ENCODE data around the gene UPP1. TPM values are rescaled to one million over a fixed set of nuclear protein-coding genes. Genes with fewer than 3 reads are reported as not detected.

UPP1 gene
- total and polyA plus RNA-seq, 2 of the 4 experiments (the other 2 are of a cell fraction): 3.9 to 14.5 TPM

GRCh38 chr7:48067475-48067874, 21.6 kb upstream of the UPP1 start:
- Histone ChIP-seq H4K20me1 (ENCODE audit: insufficient read depth, low read length) (no peaks in the 10 kb centered on the region), H3K36me3 (ENCODE audit: control insufficient read depth, insufficient read depth, low read length) (no peaks in the 10 kb centered on the region), H3K4me2 (ENCODE audit: low read depth, low read length) (no peak overlapping the region), H2BK120ac (ENCODE audit: low read depth, low read length) (no peak overlapping the region), H2AK9ac (replicated peaks; ENCODE audit: low read depth, low read length, poor library complexity) (no peak overlapping the region), H3K9ac (ENCODE audit: low read depth, low read length) (no peak overlapping the region), H3K27me3 (ENCODE audit: control insufficient read depth, insufficient read depth, low read length) (no peaks in the 10 kb centered on the region; the same call in 1 of the 2 replicates), H3K18ac (ENCODE audit: low read depth, low read length) (no peak overlapping the region), H2BK20ac (ENCODE audit: low read depth, low read length) (no peak overlapping the region), H3K4me3 (ENCODE audit: insufficient read depth, low read depth, low read length) (no peak overlapping the region), H3K4me1 (ENCODE audit: control insufficient read depth, insufficient read depth, low read length) (no peaks in the 10 kb centered on the region), H2BK5ac (ENCODE audit: low read depth, low read length, poor library complexity, severe bottlenecking) (no peak overlapping the region), H2BK15ac (ENCODE audit: low read depth, low read length) (no peak overlapping the region), H3K9me1 (ENCODE audit: insufficient read depth, low read length) (no peaks in the 10 kb centered on the region), H3K56ac (ENCODE audit: extremely low read depth, insufficient read depth, low read length) (no peak overlapping the region), H4K8ac (ENCODE audit: low read depth in 2 of 2, low read length in 2 of 2) (no peak overlapping the region), H3K4ac (ENCODE audit: low read depth, low read length) (no peak overlapping the region), H3K79me1 (ENCODE audit: low read depth in 1 of 2, low read length in 2 of 2) (no peaks in the 10 kb centered on the region), H4K91ac (ENCODE audit: insufficient read depth, low read depth, low read length) (no peak overlapping the region), H3K23ac (ENCODE audit: low read depth, low read length) (no peak overlapping the region), H3K14ac (replicated peaks; ENCODE audit: low read depth, low read length) (no peak overlapping the region), H3K9me3 (ENCODE audit: control insufficient read depth, insufficient read depth, low read length) (no peaks in the 10 kb centered on the region), H3K27ac (ENCODE audit: insufficient read depth, low read length) (no peak overlapping the region), H4K5ac (ENCODE audit: low read depth, low read length) (no peak overlapping the region), H2AFZ (replicated peaks; ENCODE audit: low read length, poor library complexity) (no peak overlapping the region), H2AK5ac (ENCODE audit: low read depth, low read length) (no peak overlapping the region)
- DNase-seq (no peak), ATAC-seq (ENCODE audit: low read depth) (no peak)
- in situ Hi-C loops (cut with MboI; ENCODE audit: low sequenced_read_pairs) (no loop called here), dilution Hi-C loops (cut with HindIII; ENCODE audit: low sequenced_read_pairs, unreplicated experiment) (no loop called here), intact Hi-C loops (cut with micrococcal nuclease) (no loop called here)
- POLR2A ChIA-PET (ENCODE audit: unreplicated experiment): no interaction called here
- no CpG with 5 or more reads among the region's 2 CpGs for WGBS, 2 experiments (ENCODE audit: extremely low coverage in 2 of 2, insufficient read length in 1 of 2)
- TF ChIP-seq FOS (IDR thresholded peaks at IDR 0.05; ENCODE audit: low read depth, low read length) (no peak), CTCF (conservative IDR thresholded peaks at IDR 0.05; ENCODE audit: low read depth, low read length) (no peak), SMC3 (IDR thresholded peaks at IDR 0.05; ENCODE audit: low read depth, low read length) (no peak), RCOR1 (IDR thresholded peaks at IDR 0.05; ENCODE audit: insufficient replicate concordance, low read length) (no peak), BHLHE40 (IDR thresholded peaks at IDR 0.05; ENCODE audit: low read depth, low read length) (no peak)
- no TSS peak for BruUV-seq (replicated peaks)
- CTCF ChIA-PET: no interaction called here

Measured in IMR-90 (cell line).